HG02588 (cell line): ENCODE data around the gene MOV10.
A peak's percentile ranks its signal among the peaks of the same experiment; 100 is the strongest.

Experiments
- ATAC-seq: cut with Tn5 transposase; IDR thresholded peaks from one replicate; pipeline ENCODE4 v1.9.1; 2021; ENCODE audit warnings: mild to moderate bottlenecking, moderate library complexity; ENCODE audit not compliant: unreplicated experiment

The MOV10 gene

GRCh38 chr1:112698366-112699310 is 24.2 kb downstream of the MOV10 start:
- ATAC-seq, result no peak

- ATAC-seq, result no peak
Measured at GRCh38 chr1:112699425-112700144, 25.1 kb downstream of the MOV10 start.

GRCh38 chr1:112700290-112701226 is 26.1 kb downstream of the MOV10 start:
- peak; percentile 41 for ATAC-seq

- ATAC-seq, result no peak
Measured at GRCh38 chr1:112701227-112702066, 27.0 kb downstream of the MOV10 start.

GRCh38 chr1:112702067-112702395 is 27.6 kb downstream of the MOV10 start:
- ATAC-seq, result no peak

- no peak for ATAC-seq
Measured at GRCh38 chr1:112702420-112703261, 28.2 kb downstream of the MOV10 start.

GRCh38 chr1:112703706-112704105 is 29.2 kb downstream of the MOV10 start:
- ATAC-seq, result no peak

GRCh38 chr1:112704391-112704933 is 30.0 kb downstream of the MOV10 start:
- ATAC-seq, result no peak

GRCh38 chr1:112704934-112705627 is 30.6 kb downstream of the MOV10 start:
- peak; percentile 45 for ATAC-seq

- peak; percentile 72 for ATAC-seq
Measured at GRCh38 chr1:112706505-112707220, 32.2 kb downstream of the MOV10 start, which contains the start of gene RHOC. Gene RHOC (minus strand): TSS chr1:112707127. CDS start chr1:112703799, 3,328 bp downstream.

- ATAC-seq, result peak; percentile 59
Measured at GRCh38 chr1:112707221-112708001, 33.0 kb downstream of the MOV10 start.

- no peak for ATAC-seq
Measured at GRCh38 chr1:112708002-112708448, 33.6 kb downstream of the MOV10 start.

GRCh38 chr1:112708489-112708888 is 34.0 kb downstream of the MOV10 start:
- ATAC-seq, result no peak

GRCh38 chr1:112710159-112710558 is 35.7 kb downstream of the MOV10 start:
- no peak for ATAC-seq

GRCh38 chr1:112710586-112710985 is 36.1 kb downstream of the MOV10 start:
- ATAC-seq, result no peak

- ATAC-seq, result no peak
Measured at GRCh38 chr1:112711041-112711440, 36.6 kb downstream of the MOV10 start.

GRCh38 chr1:112711670-112712069 is 37.2 kb downstream of the MOV10 start:
- no peak for ATAC-seq
